Measurements from ENCODE around the gene RTEL1. TPM values are rescaled to one million over a fixed set of nuclear protein-coding genes. Genes with fewer than 3 reads are reported as not detected.

The RTEL1 gene
- total RNA-seq, 2 experiments from 2014 or later: 25.5 to 27.6 TPM

DNA sequence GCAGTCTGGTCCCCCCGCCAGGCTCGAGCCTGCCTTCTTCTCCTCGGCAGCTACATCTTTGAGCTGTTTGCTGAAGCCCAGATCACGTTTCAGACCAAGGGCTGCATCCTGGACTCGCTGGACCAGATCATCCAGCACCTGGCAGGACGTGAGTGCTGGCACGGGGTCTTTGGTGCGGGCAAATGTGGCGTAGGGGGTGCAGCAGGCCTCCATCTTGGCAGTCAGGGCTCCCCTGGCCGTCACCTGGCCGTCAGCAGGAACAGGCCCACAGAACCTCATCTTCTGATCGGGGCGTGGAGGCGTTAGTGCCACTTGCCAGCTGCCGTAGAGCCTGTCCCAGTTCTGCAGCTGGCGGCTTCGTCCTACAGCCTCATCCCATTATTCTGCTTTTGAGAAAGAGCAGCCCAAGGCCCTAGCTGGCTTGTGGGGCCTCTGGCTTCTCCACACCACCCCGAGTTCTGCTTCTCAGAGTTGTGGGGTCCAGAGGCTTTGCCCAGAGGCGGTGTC, 21.7 kb downstream of the RTEL1 start:
- H3K27me3 ChIP-seq (ENCODE audit: control insufficient read depth in 1 of 2, insufficient read depth in 2 of 2, low read length in 2 of 2): no peaks in the 10 kb centered on the region
- no peaks in the 10 kb centered on the region for H3K9me3 Mint-ChIP-seq
- H3K4me3 Mint-ChIP-seq: no peak overlapping the region
- no peak for DNase-seq
- CTCF ChIA-PET: no interaction called here
- no peak overlapping the region for H3K27ac ChIP-seq (ENCODE audit: low read depth in 1 of 2, low read length in 2 of 2)
- TF ChIP-seq, protein P1, sequence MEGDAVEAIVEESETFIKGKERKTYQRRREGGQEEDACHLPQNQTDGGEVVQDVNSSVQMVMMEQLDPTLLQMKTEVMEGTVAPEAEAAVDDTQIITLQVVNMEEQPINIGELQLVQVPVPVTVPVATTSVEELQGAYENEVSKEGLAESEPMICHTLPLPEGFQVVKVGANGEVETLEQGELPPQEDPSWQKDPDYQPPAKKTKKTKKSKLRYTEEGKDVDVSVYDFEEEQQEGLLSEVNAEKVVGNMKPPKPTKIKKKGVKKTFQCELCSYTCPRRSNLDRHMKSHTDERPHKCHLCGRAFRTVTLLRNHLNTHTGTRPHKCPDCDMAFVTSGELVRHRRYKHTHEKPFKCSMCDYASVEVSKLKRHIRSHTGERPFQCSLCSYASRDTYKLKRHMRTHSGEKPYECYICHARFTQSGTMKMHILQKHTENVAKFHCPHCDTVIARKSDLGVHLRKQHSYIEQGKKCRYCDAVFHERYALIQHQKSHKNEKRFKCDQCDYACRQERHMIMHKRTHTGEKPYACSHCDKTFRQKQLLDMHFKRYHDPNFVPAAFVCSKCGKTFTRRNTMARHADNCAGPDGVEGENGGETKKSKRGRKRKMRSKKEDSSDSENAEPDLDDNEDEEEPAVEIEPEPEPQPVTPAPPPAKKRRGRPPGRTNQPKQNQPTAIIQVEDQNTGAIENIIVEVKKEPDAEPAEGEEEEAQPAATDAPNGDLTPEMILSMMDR (IDR thresholded peaks at IDR 0.05): no peak
- H3K9me3 ChIP-seq (ENCODE audit: control insufficient read depth in 1 of 2, insufficient read depth in 1 of 2, low read length in 2 of 2): no peaks in the 10 kb centered on the region
- ATAC-seq (ENCODE audit: poor library complexity): no peak
- H3K36me3 Mint-ChIP-seq (ENCODE audit: low read depth): peaks cover 15% of the 10 kb centered on the region
- no peak overlapping the region for H3K27ac Mint-ChIP-seq
- peaks cover 5% of the 10 kb centered on the region for H3K36me3 ChIP-seq (ENCODE audit: insufficient read depth, low read length)
- no peaks in the 10 kb centered on the region for H3K27me3 Mint-ChIP-seq
- intact Hi-C loops (cut with DNase I, micrococcal nuclease): no loop called here
- H3K4me3 ChIP-seq (ENCODE audit: low read length): no peak overlapping the region
- H3K4me1 ChIP-seq (ENCODE audit: insufficient read depth, low read length): no peaks in the 10 kb centered on the region
- no peaks in the 10 kb centered on the region for H3K4me1 Mint-ChIP-seq (ENCODE audit: low read depth)
- POLR2A ChIA-PET: no interaction called here

DNA sequence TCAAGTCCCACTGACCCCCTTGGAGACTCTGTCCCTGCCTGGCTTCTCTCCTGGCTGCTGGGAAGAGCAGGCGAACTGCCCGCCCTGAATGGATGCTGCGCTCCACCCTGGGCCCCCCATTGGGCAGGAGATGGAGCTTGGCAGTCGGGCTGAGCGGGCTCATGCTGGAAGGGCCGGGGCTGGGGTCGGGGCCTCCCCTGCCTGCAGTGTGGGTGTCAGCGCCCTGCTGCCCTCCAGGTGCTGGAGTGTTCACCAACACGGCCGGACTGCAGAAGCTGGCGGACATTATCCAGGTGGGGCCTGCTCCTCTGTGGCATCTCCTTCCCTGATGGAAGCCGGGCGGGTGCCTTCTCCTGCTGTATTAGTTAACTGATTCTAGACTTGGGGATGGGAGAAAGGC, 22.3 kb downstream of the RTEL1 start:
- H3K36me3 ChIP-seq (ENCODE audit: insufficient read depth, low read length): peaks cover 5% of the 10 kb centered on the region
- H3K9me3 ChIP-seq (ENCODE audit: control insufficient read depth in 1 of 2, insufficient read depth in 1 of 2, low read length in 2 of 2): no peaks in the 10 kb centered on the region
- no peak for DNase-seq
- no peaks in the 10 kb centered on the region for H3K9me3 Mint-ChIP-seq
- no peak for ATAC-seq (ENCODE audit: poor library complexity)
- no peaks in the 10 kb centered on the region for H3K27me3 Mint-ChIP-seq
- intact Hi-C loops (cut with DNase I, micrococcal nuclease): no loop called here
- no peak overlapping the region for H3K4me3 ChIP-seq (ENCODE audit: low read length)
- H3K4me1 ChIP-seq (ENCODE audit: insufficient read depth, low read length): no peaks in the 10 kb centered on the region
- TF ChIP-seq, protein P1 (IDR thresholded peaks at IDR 0.05): no peak
- no peak overlapping the region for H3K4me3 Mint-ChIP-seq
- H3K36me3 Mint-ChIP-seq (ENCODE audit: low read depth): peaks cover 10% of the 10 kb centered on the region
- no peak overlapping the region for H3K27ac Mint-ChIP-seq
- H3K27ac ChIP-seq (ENCODE audit: low read depth in 1 of 2, low read length in 2 of 2): no peak overlapping the region
- POLR2A ChIA-PET: no interaction called here
- CTCF ChIA-PET: no interaction called here
- no peaks in the 10 kb centered on the region for H3K27me3 ChIP-seq (ENCODE audit: control insufficient read depth in 1 of 2, insufficient read depth in 2 of 2, low read length in 2 of 2)
- no peaks in the 10 kb centered on the region for H3K4me1 Mint-ChIP-seq (ENCODE audit: low read depth)

DNA sequence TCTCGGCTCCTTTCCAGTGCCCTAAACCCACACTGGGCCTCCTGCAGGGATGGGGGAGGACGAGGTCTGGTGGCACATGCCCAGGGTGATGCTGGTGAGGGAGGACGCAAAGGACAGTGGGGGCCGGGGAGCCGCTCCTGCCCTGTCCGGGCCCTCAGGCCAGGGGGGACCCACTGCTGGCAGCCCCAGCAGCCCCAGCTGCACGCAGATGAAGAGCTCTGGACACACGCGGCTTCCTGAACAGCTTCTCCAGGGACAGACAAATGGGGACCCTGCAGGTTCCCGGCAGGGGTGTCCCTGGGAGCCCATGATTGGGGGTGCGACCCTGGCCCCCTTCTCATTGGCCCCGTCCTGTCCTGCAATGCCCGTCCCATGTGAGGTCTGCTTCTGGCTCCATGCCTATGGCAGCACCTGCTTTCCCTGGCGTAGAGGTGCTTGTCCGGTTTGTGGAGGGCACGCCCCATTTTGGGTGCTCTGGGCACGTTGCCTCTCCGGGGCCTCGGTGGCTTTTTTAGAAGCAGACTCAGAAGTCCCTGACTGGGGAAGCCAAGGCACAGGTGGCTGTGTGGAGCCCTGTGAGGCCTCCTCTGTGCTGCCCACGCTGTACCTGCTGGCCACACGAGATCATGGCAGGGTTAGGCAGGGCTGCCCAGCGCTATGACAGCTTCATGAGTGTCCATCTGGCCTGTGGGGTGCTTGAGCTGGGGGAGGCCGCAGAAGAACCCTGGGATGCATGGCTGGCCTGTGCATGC, 22.9 kb downstream of the RTEL1 start:
- Mint-ChIP-seq H3K27me3 (no peaks in the 10 kb centered on the region), H3K27ac (no peak overlapping the region), H3K4me3 (no peak overlapping the region), H3K36me3 (ENCODE audit: low read depth) (peaks cover 4% of the 10 kb centered on the region), H3K9me3 (no peaks in the 10 kb centered on the region), H3K4me1 (ENCODE audit: low read depth) (no peaks in the 10 kb centered on the region)
- H3K4me1 ChIP-seq (ENCODE audit: insufficient read depth, low read length): peaks cover 2% of the 10 kb centered on the region
- intact Hi-C loops (cut with DNase I, micrococcal nuclease): no loop called here
- peaks cover 5% of the 10 kb centered on the region for H3K36me3 ChIP-seq (ENCODE audit: insufficient read depth, low read length)
- no peak overlapping the region for H3K27ac ChIP-seq (ENCODE audit: low read depth in 1 of 2, low read length in 2 of 2)
- peaks cover 0 to 2% of the 10 kb centered on the region in 2 experiments for H3K9me3 ChIP-seq (ENCODE audit: control insufficient read depth in 1 of 2, insufficient read depth in 1 of 2, low read length in 2 of 2)
- CTCF ChIA-PET: no interaction called here
- DNase-seq: no peak
- no peak for ATAC-seq (ENCODE audit: poor library complexity)
- no peak overlapping the region for H3K4me3 ChIP-seq (ENCODE audit: low read length)
- TF ChIP-seq, protein P1 (IDR thresholded peaks at IDR 0.05): no peak
- no peaks in the 10 kb centered on the region for H3K27me3 ChIP-seq (ENCODE audit: control insufficient read depth in 1 of 2, insufficient read depth in 2 of 2, low read length in 2 of 2)
- POLR2A ChIA-PET: no interaction called here

Measured in CD4-positive, alpha-beta T cell (primary cell).